H9 (cell line): ENCODE results near the gene TAT. TPM values are rescaled to one million over a fixed set of nuclear protein-coding genes. Genes with fewer than 3 reads are reported as not detected.

ENCODE experiments used
- DNase-seq: peaks from one replicate; pipeline ENCODE4 v3.0.0-alpha.2; 2017
- H2AFZ ChIP-seq: one replicate; pipeline ENCODE4 v1.6.1; 2013; ENCODE audit warnings: mild to moderate bottlenecking, low read length, control low read depth, moderate library complexity
- H2AK5ac ChIP-seq: 2 replicates; pipeline ENCODE4 v1.6.1; 2013; ENCODE audit warnings: low read length, control low read depth, mixed read lengths; ENCODE audit not compliant: insufficient read length
- H2BK120ac ChIP-seq: one replicate; pipeline ENCODE4 v1.6.1; 2013; ENCODE audit warnings: low read depth, mild to moderate bottlenecking, low read length, control low read depth, inconsistent platforms; ENCODE audit not compliant: poor library complexity, severe bottlenecking
- H2BK12ac ChIP-seq: 2 replicates; pipeline ENCODE4 v1.6.1; 2013; ENCODE audit warnings: low read length, control low read depth, mixed read lengths, low read depth; ENCODE audit not compliant: insufficient read length
- H2BK15ac ChIP-seq: 2 replicates; pipeline ENCODE4 v1.6.1; 2013; ENCODE audit warnings: low read depth, low read length, control low read depth
- H2BK20ac ChIP-seq: one replicate; pipeline ENCODE4 v1.6.1; 2013; ENCODE audit warnings: low read depth, mild to moderate bottlenecking, low read length, control low read depth, inconsistent platforms; ENCODE audit not compliant: poor library complexity, severe bottlenecking
- H2BK5ac ChIP-seq: 2 replicates; pipeline ENCODE4 v1.6.1; 2013; ENCODE audit warnings: low read length, control low read depth, mixed read lengths; ENCODE audit not compliant: insufficient read length
- H3K14ac ChIP-seq: 2 replicates; pipeline ENCODE4 v1.6.1; 2013; ENCODE audit warnings: low read length, control low read depth; ENCODE audit not compliant: insufficient read depth
- H3K18ac ChIP-seq: 2 replicates; pipeline ENCODE4 v1.6.1; 2013; ENCODE audit warnings: low read depth, mild to moderate bottlenecking, mixed read lengths, low read length, control low read depth; ENCODE audit not compliant: insufficient read length
- H3K23ac ChIP-seq: 2 replicates; pipeline ENCODE4 v1.6.1; 2013; ENCODE audit warnings: low read length, control low read depth, mixed read lengths, low read depth; ENCODE audit not compliant: insufficient read length
- H3K23me2 ChIP-seq: 2 replicates; pipeline ENCODE4 v1.6.1; 2013; ENCODE audit warnings: low read depth, mild to moderate bottlenecking, mixed read lengths, low read length, control low read depth; ENCODE audit not compliant: insufficient read length, poor library complexity, severe bottlenecking
- H3K27ac ChIP-seq: 2 replicates; pipeline ENCODE4 v1.5.1; 2013; ENCODE audit warnings: low read length, control low read depth, mixed read lengths, low read depth; ENCODE audit not compliant: insufficient read length
- H3K27me3 ChIP-seq: 2 replicates; pipeline ENCODE4 v1.6.1; 2013; ENCODE audit warnings: low read length, control low read depth, inconsistent platforms; ENCODE audit not compliant: insufficient read depth
- H3K4ac ChIP-seq: 2 replicates; pipeline ENCODE4 v1.6.1; 2013; ENCODE audit warnings: low read depth, mild to moderate bottlenecking, control low read depth, inconsistent platforms, low read length, moderate library complexity
- H3K4me1 ChIP-seq: 2 replicates; pipeline ENCODE4 v1.6.1; 2013; ENCODE audit warnings: low read length, control low read depth, inconsistent platforms; ENCODE audit not compliant: insufficient read depth
- H3K4me2 ChIP-seq: 2 replicates; pipeline ENCODE4 v1.6.1; 2013; ENCODE audit warnings: low read length, control low read depth, mixed read lengths; ENCODE audit not compliant: insufficient read length, insufficient read depth
- H3K56ac ChIP-seq: 2 replicates; pipeline ENCODE4 v1.6.1; 2013; ENCODE audit warnings: low read depth, mild to moderate bottlenecking, mixed read lengths, low read length, control low read depth; ENCODE audit not compliant: insufficient read length
- H3K79me1 ChIP-seq: 2 replicates; pipeline ENCODE4 v1.6.1; 2013; ENCODE audit warnings: low read depth, mild to moderate bottlenecking, moderate library complexity, low read length, control low read depth, inconsistent platforms; ENCODE audit not compliant: insufficient read depth, poor library complexity, severe bottlenecking
- H3K79me2 ChIP-seq: 2 replicates; pipeline ENCODE4 v1.6.1; 2013; ENCODE audit warnings: low read length, control low read depth, inconsistent platforms; ENCODE audit not compliant: insufficient read depth
- H3K9ac ChIP-seq: 2 replicates; pipeline ENCODE4 v1.6.1; 2013; ENCODE audit warnings: low read length, control low read depth, mixed read lengths; ENCODE audit not compliant: insufficient read length; ENCODE audit errors: extremely low read depth
- H3K9me3 ChIP-seq: one replicate; pipeline ENCODE4 v1.6.1; 2013; ENCODE audit warnings: low read depth, low read length, inconsistent platforms; ENCODE audit not compliant: control insufficient read depth
- H3T11ph ChIP-seq: one replicate; pipeline ENCODE4 v1.6.1; 2013; ENCODE audit warnings: mild to moderate bottlenecking, low read length, control low read depth, inconsistent platforms
- H4K20me1 ChIP-seq: one replicate; pipeline ENCODE4 v1.6.1; 2013; ENCODE audit not compliant: control insufficient read depth, insufficient read length, insufficient read depth
- H4K5ac ChIP-seq: 2 replicates; pipeline ENCODE4 v1.6.1; 2013; ENCODE audit warnings: low read depth, mild to moderate bottlenecking, mixed read lengths, low read length, control low read depth; ENCODE audit not compliant: insufficient read length
- H4K8ac ChIP-seq: replicated peaks from 2 replicates; pipeline ENCODE4 v1.6.1; 2013; ENCODE audit warnings: low read length, control low read depth, mixed read lengths, low read depth; ENCODE audit not compliant: insufficient read length
- H4K91ac ChIP-seq: 2 replicates; pipeline ENCODE4 v1.6.1; 2013; ENCODE audit warnings: low read depth, mild to moderate bottlenecking, moderate library complexity, mixed read lengths, low read length, control low read depth; ENCODE audit not compliant: insufficient read length
- H3K27ac Mint-ChIP-seq, 3 experiments: 2 replicates in 2 of 3; 3 replicates in 1 of 3; pipeline ENCODE4 v1.8.0; 2020 to 2021; ENCODE audit warnings: mixed read lengths in 3 of 3, mild to moderate bottlenecking in 1 of 3, moderate library complexity in 1 of 3
- H3K27me3 Mint-ChIP-seq: 2 replicates; pipeline ENCODE4 v1.8.0; 2021; ENCODE audit warnings: low read depth, mild to moderate bottlenecking, moderate library complexity, mixed read lengths
- H3K36me3 Mint-ChIP-seq, 3 experiments: 2 replicates in 2 of 3; 3 replicates in 1 of 3; pipeline ENCODE4 v1.8.0; 2020 to 2021; ENCODE audit warnings: low read depth in 3 of 3, mixed read lengths in 3 of 3; ENCODE audit not compliant: insufficient read depth in 1 of 3
- H3K4me1 Mint-ChIP-seq, 2 experiments: 2 replicates each; pipeline ENCODE4 v1.8.0; 2020; ENCODE audit warnings: mixed read lengths in 2 of 2
- H3K4me3 Mint-ChIP-seq, 2 experiments: 2 replicates in 1 of 2; 3 replicates in 1 of 2; pipeline ENCODE4 v1.8.0; 2020 to 2021; ENCODE audit warnings: mild to moderate bottlenecking in 2 of 2, mixed read lengths in 2 of 2, moderate library complexity in 1 of 2
- H3K9me3 Mint-ChIP-seq, 2 experiments: 2 replicates in 1 of 2; 3 replicates in 1 of 2; pipeline ENCODE4 v1.8.0; 2020; ENCODE audit warnings: mild to moderate bottlenecking in 2 of 2, mixed read lengths in 2 of 2, moderate library complexity in 1 of 2
- CTCF ChIP-seq: fragments of 200-600 bp; sonication (generic); conservative IDR thresholded peaks from 3 replicates; pipeline ENCODE4 v1.8.0; 2021; ENCODE audit warnings: antibody characterized with exemption, mild to moderate bottlenecking
- WGBS: extraction: QIAGEN DNeasy Blood & Tissue Kit; methylation state at CpG from one replicate; pipeline ENCODE4 v1.1.7; 2013; ENCODE audit warnings: missing lambda C conversion rate, low lambda C conversion rate, mixed read lengths; ENCODE audit not compliant: insufficient read length; ENCODE audit errors: extremely low coverage; 5-methylcytosine and 5-hydroxymethylcytosine counted together
- total RNA-seq: library from RNA; stranded (reverse); gene quantifications from 2 replicates; pipeline ENCODE4 v1.2.1, GENCODE V29; 2021

The TAT gene
- total RNA-seq, 1 experiment from 2014 or later = not detected

DNA sequence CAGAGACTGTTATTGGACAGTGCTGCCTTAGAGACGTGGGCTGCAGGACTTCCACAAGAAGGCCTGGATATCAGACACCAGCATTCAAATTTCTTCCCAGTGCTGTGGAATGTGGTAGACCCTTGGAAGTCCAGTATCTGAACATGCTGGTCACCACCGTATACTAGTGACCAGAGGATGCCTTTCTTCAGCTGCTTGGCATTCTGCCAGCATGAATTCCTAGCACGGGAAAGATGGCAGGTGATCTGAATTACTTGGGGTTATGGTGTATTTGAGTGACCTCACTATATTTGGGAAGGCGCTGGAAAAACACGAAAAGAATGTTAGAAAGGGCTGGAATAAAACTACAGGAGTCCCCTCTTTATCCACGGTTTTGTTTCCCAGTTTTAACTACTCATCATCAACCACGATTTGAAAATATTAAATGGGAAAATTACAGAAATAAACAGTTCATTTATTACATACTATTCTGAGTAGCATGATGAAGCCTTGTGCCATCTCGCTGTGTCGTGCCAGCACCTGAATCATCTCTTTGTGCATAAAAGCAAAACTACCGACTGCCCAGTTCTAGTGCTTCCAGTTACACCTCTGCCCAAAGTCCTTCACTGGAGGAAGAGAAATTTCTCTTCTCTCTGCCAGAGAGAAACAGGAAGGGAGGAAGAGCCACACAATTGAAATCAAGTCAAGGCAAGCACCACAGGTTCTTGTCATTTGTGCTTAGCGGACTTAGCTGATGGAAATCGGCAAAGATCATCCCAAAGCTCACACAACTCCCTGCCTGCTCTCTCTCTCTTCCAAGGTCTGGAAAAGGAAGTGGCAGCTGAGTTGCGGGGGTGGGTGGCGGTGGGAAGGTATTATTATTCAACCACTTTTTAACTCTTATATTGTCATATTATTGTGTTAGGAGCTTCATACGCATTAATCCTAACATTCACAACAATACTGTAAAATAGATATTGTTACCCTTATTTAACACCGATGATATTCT lies 52.0 kb downstream of the TAT start:
- H2BK15ac ChIP-seq = no peak overlapping the region
- H3K27me3 ChIP-seq = no peaks in the 10 kb centered on the region
- peak overlapping the region in 2 of 3 experiments; percentile 2 to 68; a peak in 3 of 7 replicates for H3K27ac Mint-ChIP-seq

More for the DNA sequence above, 52.0 kb downstream of the TAT start:
- no peak overlapping the region for H4K8ac ChIP-seq
- no peak overlapping the region for H3K14ac ChIP-seq
- TF ChIP-seq CTCF = no peak
- no peak overlapping the region for H2BK12ac ChIP-seq
- no peaks in the 10 kb centered on the region for H3K36me3 Mint-ChIP-seq
- no peaks in the 10 kb centered on the region; the same call in 1 of the 2 replicates for H3K27me3 Mint-ChIP-seq
- H3K9ac ChIP-seq = no peak overlapping the region
- H3K79me1 ChIP-seq = no peaks in the 10 kb centered on the region
- no peak overlapping the region for H3K23ac ChIP-seq
- H3K9me3 ChIP-seq = no peaks in the 10 kb centered on the region
- no CpG with 5 or more reads among the region's 16 CpGs for WGBS
- no peak overlapping the region for H2AK5ac ChIP-seq
- peak overlapping the region; percentile 85 for H3K27ac ChIP-seq
- no peak overlapping the region for H3K56ac ChIP-seq
- no peaks in the 10 kb centered on the region for H3K79me2 ChIP-seq
- no peaks in the 10 kb centered on the region for H4K20me1 ChIP-seq
- no peak overlapping the region for H4K5ac ChIP-seq
- no peak overlapping the region for H3K4ac ChIP-seq
- H2BK120ac ChIP-seq = no peak overlapping the region
- H3K23me2 ChIP-seq = peaks cover 8% of the 10 kb centered on the region
- no peak for DNase-seq
- peaks cover 28 to 33% of the 10 kb centered on the region in 2 experiments for H3K4me1 Mint-ChIP-seq
- no peak overlapping the region for H4K91ac ChIP-seq
- H2AFZ ChIP-seq = no peak overlapping the region
- H3K4me1 ChIP-seq = peaks cover 2% of the 10 kb centered on the region; the same call in 1 of the 2 replicates
- H3K4me2 ChIP-seq = peak overlapping the region; percentile 62
- no peak overlapping the region for H2BK5ac ChIP-seq
- no peak overlapping the region for H2BK20ac ChIP-seq
- H3K18ac ChIP-seq = no peak overlapping the region
- H3T11ph ChIP-seq = no peak overlapping the region
- H3K9me3 Mint-ChIP-seq = no peaks in the 10 kb centered on the region
- peak overlapping the region; percentile 64 to 83 for H3K4me3 Mint-ChIP-seq
